Kidney epithelial cell (primary cell): ENCODE measurements around the gene ASMTL. TPM values are rescaled to one million over a fixed set of nuclear protein-coding genes. Genes with fewer than 3 reads are reported as not detected.
A peak's percentile ranks its signal among the peaks of the same experiment; 100 is the strongest.

Experiments used
- DNase-seq: peaks from one replicate; pipeline ENCODE4 v3.0.0-alpha.2; 2010; ENCODE audit warnings: low read depth
- H3K27me3 ChIP-seq: 2 replicates; pipeline ENCODE4 v1.6.0; 2011; ENCODE audit warnings: low read length; ENCODE audit not compliant: control insufficient read depth, insufficient read depth
- H3K36me3 ChIP-seq: 2 replicates; pipeline ENCODE4 v1.5.1; 2011; ENCODE audit warnings: low read length; ENCODE audit not compliant: control insufficient read depth, insufficient read depth
- H3K4me3 ChIP-seq: 2 replicates; pipeline ENCODE4 v1.5.1; 2011; ENCODE audit warnings: low read depth, mild to moderate bottlenecking, control low read depth, low read length
- total RNA-seq: library from RNA; depleted of rRNA; stranded (reverse); fragments of >200 nt; gene quantifications from 2 replicates; pipeline ENCODE4 v1.2.3, GENCODE V29; 2015
- TF ChIP-seq, protein P1 (sequence below): IDR thresholded peaks from 2 replicates; pipeline ENCODE4 v1.5.1; 2011; ENCODE audit warnings: mild to moderate bottlenecking, moderate library complexity, low read length, control low read depth, inconsistent platforms; ENCODE audit not compliant: insufficient read depth, poor library complexity, severe bottlenecking

The ASMTL gene
- total RNA-seq, 1 donor from 2014 or later = 15.9 TPM

DNA sequence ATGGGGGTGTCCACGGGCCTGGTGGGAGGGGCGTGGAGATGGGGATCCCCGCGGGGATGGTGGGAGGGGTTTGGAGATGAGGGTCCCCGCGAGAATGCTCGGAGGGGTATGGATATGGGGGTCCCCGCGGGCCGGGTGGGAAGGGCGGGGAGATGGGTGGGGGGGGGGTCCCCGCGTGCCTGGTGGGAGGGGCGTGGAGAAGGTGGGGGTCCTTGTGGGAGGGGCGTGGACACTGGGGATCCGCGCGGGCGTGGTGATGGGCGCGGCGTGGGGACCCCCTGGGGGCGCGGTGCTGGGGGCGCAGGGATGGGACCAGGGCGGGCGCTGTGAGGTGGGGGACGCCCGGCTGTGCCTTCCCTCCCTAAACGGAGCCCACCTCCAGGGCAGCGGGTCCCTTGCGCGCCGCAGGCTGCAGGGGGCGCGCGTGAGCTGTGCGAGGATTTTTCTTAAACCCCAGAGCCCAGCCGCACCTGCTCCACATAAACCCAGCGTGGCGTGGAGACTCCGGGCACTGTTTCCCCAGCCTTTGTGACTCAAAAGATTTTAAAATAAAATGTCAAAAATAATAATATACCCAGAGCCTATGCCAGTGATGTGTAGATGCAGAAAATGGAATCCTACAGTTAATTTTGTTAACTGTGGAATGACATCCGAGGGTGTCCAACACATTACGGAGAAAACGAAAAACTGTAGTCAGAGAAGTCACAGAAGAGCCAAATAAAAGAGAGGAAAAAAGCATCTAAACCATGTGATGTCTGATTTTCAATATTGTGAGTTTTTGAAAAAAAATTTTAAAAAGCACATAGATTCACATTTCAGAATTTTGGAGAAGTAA, 1.5 kb upstream of the ASMTL start:
- DNase-seq = no peak
- Histone ChIP-seq H3K27me3 (peaks cover 5% of the 10 kb centered on the region), H3K4me3 (peak overlapping the region; percentile 69), H3K36me3 (no peaks in the 10 kb centered on the region)
- TF ChIP-seq, protein P1, sequence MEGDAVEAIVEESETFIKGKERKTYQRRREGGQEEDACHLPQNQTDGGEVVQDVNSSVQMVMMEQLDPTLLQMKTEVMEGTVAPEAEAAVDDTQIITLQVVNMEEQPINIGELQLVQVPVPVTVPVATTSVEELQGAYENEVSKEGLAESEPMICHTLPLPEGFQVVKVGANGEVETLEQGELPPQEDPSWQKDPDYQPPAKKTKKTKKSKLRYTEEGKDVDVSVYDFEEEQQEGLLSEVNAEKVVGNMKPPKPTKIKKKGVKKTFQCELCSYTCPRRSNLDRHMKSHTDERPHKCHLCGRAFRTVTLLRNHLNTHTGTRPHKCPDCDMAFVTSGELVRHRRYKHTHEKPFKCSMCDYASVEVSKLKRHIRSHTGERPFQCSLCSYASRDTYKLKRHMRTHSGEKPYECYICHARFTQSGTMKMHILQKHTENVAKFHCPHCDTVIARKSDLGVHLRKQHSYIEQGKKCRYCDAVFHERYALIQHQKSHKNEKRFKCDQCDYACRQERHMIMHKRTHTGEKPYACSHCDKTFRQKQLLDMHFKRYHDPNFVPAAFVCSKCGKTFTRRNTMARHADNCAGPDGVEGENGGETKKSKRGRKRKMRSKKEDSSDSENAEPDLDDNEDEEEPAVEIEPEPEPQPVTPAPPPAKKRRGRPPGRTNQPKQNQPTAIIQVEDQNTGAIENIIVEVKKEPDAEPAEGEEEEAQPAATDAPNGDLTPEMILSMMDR = peak; percentile 92

DNA sequence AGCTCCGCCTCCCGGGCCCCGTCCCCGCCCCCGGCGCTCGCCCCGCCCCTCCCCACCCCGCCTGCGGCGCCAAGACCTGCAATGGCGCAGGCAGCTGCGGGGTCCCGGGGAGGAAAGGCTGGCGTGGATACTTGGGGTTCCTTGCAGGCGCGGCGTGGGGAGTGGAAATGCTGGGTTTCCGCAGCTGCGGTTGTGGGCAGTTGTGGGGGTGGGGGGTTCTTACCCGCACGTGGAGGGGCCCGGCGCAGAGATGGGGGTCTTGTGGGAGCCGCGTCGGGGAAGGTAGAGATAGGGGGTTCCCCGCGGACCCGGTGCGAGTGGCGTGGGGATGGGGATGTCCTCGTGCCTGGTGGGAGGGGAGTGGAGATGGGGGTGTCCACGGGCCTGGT, 680 bp upstream of the ASMTL start:
- Histone ChIP-seq H3K36me3 (no peaks in the 10 kb centered on the region), H3K4me3 (peak overlapping the region; percentile 69), H3K27me3 (peaks cover 5% of the 10 kb centered on the region)
- DNase-seq = no peak
- TF ChIP-seq, protein P1 = no peak

DNA sequence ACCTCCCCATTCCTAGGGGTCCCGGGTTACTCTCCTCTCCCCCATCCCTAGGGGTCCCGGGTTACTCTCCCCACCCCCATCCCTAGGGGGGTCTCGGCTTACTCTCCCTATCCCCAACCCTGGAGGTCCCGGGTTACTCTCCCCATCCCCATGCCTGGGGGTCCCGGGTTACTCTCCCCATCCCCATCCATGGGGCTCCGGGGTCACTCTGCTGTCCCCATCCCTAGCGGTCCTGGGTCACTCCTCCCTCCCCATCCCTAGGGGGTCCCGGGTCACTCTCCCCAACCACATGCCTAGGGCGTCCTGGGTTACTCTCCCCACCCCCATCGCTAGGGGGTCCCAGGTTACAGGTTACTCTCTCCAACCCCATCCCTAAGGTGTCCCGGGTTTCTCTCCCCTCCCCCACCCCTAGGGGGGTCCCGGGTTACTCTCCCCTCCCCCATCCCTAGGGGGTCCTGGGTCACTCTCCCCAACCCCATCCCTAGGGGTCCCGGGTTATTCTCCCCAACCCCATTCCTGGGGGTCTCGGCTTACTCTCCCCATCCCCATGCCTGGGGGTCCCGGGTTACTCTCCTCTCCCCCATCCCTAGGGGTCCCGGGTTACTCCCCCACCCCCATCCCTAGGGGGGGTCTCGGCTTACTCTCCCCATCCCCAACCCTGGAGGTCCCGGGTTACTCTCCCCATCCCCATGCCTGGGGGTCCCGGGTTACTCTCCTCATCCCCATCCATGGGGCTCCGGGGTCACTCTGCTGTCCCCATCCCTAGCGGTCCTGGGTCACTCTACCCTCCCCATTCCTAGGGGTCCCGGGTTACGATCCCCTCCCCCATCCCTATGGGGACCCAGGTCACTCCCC, 821 bp downstream of the ASMTL start:
- no peak for DNase-seq
- Histone ChIP-seq H3K36me3 (no peaks in the 10 kb centered on the region), H3K4me3 (peak overlapping the region; percentile 77), H3K27me3 (peaks cover 3% of the 10 kb centered on the region)
- TF ChIP-seq, protein P1 = no peak

DNA sequence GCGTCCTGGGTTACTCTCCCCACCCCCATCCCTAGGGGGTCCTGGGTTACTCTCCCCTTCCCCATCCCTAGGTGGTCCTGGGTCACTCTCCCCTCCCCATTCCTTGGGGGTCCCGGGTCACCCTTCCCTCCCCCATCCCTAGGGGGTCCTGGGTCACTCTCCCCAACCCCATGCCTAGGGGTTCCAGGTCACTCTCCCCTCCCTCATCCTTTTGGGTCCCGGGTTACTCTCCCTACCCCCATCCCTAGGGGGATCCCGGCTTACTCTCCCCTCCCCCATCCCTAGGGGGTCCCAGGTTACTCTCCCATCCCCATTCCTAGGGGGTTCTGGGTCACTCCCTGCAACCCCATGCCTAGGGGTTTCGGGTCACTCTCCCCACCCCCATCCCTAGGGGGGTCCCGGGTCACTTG, 1.5 kb downstream of the ASMTL start:
- Histone ChIP-seq H3K27me3 (peaks cover 2% of the 10 kb centered on the region), H3K36me3 (no peaks in the 10 kb centered on the region), H3K4me3 (no peak overlapping the region)
- no peak for DNase-seq
- TF ChIP-seq, protein P1 = no peak

DNA sequence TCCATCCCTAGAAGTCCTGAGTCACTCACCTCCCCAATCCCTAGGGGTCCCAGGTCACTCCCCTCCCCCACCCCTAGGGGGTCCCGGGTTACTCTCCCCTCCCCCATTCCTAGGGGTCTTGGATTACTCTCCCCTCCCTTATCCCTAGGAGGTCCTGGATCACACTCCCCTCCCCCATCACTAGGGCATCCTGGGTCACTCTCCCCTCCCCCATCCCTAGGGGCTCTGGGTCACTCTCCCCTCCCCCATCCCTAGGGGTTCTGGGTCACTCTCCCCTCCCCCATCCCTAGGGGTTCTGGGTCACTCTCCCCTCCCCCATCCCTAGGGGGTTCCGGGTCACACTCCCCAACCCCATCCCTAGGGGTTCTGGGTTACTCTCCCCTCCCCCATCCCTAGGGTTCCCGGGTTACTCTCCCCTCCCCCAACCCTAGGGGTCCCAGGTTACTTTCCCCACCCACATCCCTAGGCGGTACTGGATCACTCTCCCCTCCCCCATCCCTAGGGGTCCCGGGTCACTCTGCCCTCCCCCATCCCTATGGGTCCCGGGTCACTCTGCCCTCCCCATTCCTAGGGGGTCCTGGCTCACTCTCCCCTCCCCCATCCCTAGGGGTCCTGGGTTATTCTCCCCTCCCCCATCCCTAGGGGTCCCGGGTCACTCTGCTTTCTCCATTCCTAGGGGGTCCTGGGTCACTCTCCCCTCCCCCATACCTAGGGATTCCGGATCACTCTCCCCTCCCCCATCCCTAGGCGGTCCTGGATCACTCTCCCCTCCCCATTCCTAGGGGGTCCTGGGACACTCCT, 2.1 kb downstream of the ASMTL start:
- no peak for DNase-seq
- no peaks in the 10 kb centered on the region for H3K36me3 ChIP-seq
- TF ChIP-seq, protein P1 = no peak
- peaks cover 2% of the 10 kb centered on the region for H3K27me3 ChIP-seq
- H3K4me3 ChIP-seq = no peak overlapping the region
